GM19240 (cell line): ENCODE data around the gene TMEM220.

ENCODE experiments used
- DNase-seq: peaks from one replicate; pipeline ENCODE4 v3.0.0; 2011; ENCODE audit warnings: low spot score; ENCODE audit not compliant: insufficient read length

TMEM220 gene

DNA sequence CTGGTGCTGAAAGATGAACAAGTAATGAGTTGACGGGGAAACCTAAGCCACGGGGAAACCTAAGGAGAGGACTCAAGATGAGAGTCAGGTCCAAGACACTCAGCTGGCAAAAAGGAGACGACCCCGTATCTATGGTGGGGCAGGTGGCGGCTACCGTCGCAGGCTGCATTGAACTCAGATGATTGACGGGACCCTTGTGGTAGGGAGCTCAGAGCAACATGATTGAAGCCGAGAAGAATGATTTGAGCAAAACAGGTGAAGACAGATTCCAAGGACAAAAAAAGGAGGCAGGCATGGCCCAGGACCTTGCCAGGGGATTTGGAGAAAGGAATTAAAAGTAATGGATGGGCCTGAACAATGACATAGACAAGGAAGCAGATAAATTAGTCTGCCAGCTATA, 65.3 kb downstream of the TMEM220 start:
- DNase-seq: no peak
